GM21390 (cell line): Measurements from ENCODE around the gene PNRC1.
A peak's percentile ranks its signal among the peaks of the same experiment; 100 is the strongest.
"Not testable (repeated sequence)": the region's sequence is repeated elsewhere in the genome, so short reads cannot be mapped to it uniquely, and the experiment has no call there.

ENCODE experiments used
- ATAC-seq: cut with Tn5 transposase; IDR thresholded peaks from one replicate; pipeline ENCODE4 v1.9.1; 2021; ENCODE audit not compliant: unreplicated experiment

PNRC1 gene

GRCh38 chr6:89098461-89098860 is 17.9 kb downstream of the PNRC1 start:
- no peak for ATAC-seq

DNA sequence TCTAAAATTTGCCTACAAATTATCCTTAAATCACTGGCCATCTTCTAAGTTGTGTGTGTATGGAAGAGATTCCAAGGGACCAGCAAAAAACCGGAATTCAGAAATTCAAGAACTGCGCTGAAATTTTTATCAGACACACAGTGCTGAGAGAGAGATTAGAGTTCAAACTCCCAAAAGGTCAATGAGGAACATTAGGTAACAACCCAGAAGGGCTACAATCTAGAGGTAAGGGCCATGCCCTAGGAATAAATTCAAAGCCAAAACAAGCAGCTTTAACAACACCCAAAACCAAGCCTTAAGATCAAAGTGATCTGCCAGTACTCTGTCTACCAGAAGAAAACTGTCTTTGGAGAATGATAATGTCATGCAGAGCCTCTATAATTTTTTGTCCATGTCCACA is 19.6 kb downstream of the PNRC1 start:
- ATAC-seq: no peak

DNA sequence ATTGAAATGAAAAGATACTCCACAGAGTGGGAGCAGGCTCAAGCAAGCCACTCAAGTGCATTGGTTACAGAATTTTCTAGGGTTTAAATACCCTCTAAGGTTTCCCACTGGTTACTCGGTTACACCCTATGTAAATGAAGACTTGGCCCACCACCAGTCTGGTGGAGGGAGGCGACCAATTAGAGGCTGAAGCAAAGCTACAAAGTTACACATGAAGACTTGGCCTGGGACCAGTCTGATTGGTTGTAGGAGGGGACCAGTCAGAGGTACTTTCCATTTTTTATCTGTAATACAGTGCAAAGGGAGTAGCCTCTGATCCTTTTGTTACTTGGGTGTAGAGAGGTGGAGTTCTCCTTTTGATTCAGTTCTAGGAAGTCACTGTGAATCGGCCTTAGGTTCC is 29.7 kb downstream of the PNRC1 start:
- ATAC-seq: no peak

GRCh38 chr6:89111933-89112332 is 31.4 kb downstream of the PNRC1 start:
- ATAC-seq: no peak

DNA sequence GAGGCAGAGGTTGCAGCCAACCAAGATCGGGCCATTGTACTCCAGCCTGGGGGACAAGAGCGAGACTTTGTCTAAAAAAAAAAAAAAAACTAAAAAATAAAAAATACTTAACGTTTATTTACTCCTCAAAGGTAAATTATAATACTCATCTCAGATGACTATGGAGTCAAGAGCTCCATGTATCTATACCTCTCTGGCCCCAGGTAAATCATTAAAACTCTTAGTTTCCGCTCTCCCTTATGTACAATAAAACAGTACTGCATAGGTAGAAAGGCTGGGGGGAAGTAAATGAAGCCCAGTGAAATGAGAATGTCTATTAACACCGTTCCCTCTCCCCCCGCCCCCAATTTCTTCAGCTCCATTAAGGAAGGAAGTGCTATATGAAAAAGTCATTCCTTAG is 36.2 kb downstream of the PNRC1 start:
- no peak for ATAC-seq

DNA sequence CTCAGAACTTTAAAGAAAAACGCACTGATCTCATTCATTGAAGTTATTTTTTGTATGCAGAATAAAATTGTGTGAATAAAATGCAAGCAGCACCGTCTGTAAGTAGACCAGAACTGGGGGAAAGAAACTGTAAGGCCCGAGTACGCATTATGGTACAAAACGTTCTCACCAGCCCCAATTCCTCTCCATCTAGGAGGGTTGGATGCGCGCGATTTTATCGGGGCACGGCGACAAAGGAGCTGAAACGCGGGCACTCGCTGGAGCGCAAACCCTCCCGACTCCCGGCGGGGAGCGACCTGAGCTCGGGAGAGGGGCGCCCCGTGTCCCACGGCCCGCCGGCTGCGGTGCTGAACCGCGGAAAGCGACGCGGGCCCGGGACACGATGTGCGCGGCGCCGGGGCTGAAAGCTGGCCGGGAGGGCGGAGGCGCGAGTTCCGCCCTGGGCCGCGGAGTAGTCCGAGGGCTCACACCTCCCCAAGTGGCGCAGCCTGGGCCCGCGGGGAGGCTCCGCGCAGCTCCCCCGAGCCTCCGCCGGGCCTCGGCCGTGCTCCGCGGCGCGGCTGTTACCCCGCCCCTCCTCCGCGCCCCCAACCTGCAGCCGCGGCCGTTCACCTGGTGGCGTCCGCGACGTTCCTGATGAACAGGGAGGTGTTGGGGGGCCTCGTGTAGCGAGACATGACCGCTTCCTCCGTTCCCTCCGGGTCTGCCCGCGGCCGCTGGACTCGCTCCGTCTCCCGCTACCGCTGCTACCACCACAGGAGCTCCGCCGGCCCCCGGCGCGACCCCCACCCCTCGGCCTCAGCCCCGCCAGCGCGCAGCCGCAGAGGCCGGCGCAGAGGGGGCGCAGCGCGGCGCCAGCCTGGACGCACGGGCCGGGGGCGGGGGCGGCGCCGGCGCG is 36.9 kb downstream of the PNRC1 start, which contains the start of gene SRSF12:
TSS of gene SRSF12 (minus strand) at position 861 of the 898 bp plus-strand sequence. CDS start at position 677, 184 bp downstream.
- peak; percentile 80 for ATAC-seq

- ATAC-seq: no peak
Observed at GRCh38 chr6:89118931-89119330, 38.4 kb downstream of the PNRC1 start.

- ATAC-seq: no peak
Observed at GRCh38 chr6:89120371-89120770, 39.8 kb downstream of the PNRC1 start.

DNA sequence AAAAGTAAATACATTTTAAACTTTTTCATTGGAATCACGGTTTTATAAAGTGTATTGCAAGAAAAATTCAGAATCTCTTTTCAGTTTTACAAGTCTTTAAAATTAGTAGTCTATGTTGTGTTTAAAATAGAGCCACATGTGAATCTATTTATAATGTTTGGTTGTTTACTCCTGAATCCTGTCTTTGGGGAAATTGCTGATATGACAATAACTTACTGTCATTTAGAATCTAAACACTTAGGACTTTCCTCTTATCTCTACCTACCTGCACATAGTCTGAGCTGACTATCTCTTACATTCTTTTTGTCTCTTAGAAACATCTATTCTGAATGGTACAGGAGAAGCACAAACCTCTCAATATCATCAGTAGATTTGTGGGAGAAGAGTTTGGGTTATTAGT is 41.4 kb downstream of the PNRC1 start:
- no peak for ATAC-seq

- peak; percentile 57 for ATAC-seq
Observed at GRCh38 chr6:89122625-89123024, 42.1 kb downstream of the PNRC1 start.

DNA sequence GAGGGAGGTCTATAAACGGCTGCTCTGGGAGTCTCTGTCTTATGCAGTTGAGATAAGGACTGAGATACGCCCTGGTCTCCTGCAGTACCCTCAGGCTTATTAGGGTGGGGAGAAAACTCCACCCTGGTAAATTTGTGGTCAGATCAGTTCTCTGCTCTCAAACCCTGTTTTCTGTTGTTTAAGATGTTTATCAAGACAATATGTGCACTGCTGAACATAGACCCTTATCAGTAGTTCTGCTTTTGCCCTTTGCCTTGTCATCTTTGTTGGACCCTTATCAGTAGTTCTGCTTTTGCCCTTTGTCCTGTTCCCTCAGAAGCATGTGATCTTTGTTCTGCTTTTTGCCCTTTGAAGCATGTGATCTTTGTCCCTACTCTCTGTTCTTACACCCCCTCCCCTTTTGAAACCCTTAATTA is 47.7 kb downstream of the PNRC1 start:
- not testable (repeated sequence) for ATAC-seq

DNA sequence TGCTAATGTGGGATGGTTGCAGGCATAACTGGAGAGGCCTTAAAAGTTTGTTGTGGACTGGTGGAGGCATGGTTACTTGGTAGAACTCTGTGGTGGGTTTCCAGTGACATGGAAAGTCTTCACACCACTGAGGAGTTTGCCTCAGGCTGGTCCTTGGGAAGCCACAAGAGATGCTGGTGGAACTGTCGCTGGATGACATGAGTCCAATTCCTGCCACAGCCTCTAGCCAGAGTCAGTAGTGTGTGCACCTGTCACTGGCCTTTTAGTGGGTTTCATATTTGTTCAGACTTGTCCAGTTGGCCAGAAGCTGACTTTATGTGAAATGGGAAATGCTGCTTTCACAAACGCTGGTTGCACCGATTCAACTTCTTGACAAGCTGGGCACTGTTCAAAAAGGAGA is 51.0 kb downstream of the PNRC1 start:
- ATAC-seq: no peak

DNA sequence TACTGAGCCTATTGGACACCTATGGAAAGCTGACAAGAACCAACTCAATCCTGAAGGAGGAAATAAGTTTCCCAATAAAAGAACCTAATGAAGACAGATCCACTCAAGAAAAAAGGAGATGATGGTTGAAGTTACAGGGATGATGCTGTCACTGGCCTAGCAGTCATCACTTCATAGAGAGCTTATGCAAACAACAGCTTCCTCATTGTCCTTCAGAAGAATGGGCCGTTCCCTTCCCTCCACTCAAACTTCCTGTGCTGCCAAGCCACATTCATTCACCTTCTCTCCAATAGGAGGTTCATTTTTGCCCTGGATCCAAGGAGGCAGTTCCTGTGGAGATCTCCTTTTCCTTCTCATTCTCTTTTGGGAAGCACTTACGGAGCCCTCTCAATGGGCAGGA is 51.5 kb downstream of the PNRC1 start:
- no peak for ATAC-seq

- no peak for ATAC-seq
Observed at GRCh38 chr6:89133981-89134380, 53.4 kb downstream of the PNRC1 start.

DNA sequence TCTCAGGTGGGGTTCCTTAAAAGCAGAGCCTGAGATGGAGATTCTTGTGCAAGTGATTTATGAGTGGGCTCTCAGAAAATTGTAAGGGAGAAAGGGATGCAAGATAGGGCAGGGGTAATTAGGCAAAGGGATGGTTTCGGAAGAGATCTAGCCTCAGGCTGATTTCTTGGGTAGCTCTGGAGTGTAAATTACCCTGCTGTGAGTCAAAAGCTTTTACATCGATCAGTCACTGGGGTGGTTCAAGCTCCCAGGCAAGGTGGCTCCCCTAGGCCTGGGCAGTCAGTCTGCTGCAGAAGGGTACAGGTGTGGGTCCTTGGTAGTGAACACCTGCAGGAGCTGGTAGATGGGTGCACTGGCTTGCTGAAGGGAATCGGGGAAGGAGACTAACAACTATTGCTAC is 54.2 kb downstream of the PNRC1 start:
- ATAC-seq: no peak
